ENCODE data around the gene COMMD10. TPM values are rescaled to one million over a fixed set of nuclear protein-coding genes. Genes with fewer than 3 reads are reported as not detected.

COMMD10 gene
- total and polyA plus RNA-seq, 2 of the 8 experiments (the other 6 are each of a cell fraction or from before 2014, with no cell fraction given), result 16.5 to 43.4 TPM

DNA sequence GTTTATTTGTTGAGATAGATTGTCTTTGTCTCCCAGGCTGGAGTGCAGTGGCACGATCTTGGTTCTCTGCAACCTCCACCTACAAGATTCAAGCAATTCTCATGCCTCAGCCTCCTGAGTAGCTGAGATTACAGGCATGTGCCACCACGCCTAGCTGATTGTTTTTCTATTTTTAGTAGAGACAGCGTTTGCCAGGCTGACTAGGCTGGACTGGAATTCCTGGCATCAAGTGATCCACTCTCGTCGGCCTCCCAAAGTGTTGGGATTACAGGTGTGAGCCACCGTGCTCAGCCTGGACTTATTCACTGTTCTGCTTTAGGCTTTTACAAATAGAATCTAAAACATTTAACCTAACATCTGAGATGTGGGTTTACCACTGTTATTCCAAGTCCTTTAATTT, 91.3 kb downstream of the COMMD10 start:
- ChIA-PET POLR2A (ENCODE audit: partially characterized antibody) (no interaction called here), CTCF (ENCODE audit: partially characterized antibody) (interaction anchor here (0.6 to 2.0 kb wide), 2 partner anchors 113 to 195 kb away, joined by 3 to 5 read pairs; no protein-coding TSS in a partner anchor)
- TF ChIP-seq SIX5 (IDR thresholded peaks at IDR 0.05; ENCODE audit: low read depth, low read length) (no peak), SP2 (IDR thresholded peaks at IDR 0.05; ENCODE audit: low read length) (no peak), SUZ12 (IDR thresholded peaks at IDR 0.05; ENCODE audit: low read length) (no peak), RFX5 (IDR thresholded peaks at IDR 0.05; ENCODE audit: borderline replicate concordance, low read depth, low read length) (no peak)
- Histone ChIP-seq H3K79me2 (ENCODE audit: control insufficient read depth in 1 of 2, insufficient read depth in 2 of 2, low read length in 2 of 2) (no peaks in the 10 kb centered on the region), H3K4me3 (ENCODE audit: extremely low read depth in 1 of 4, insufficient read depth in 2 of 4, low read depth in 3 of 4, low read length in 4 of 4) (no peak overlapping the region), H2BK5ac (ENCODE audit: low read depth, low read length) (no peak overlapping the region), H3K18ac (ENCODE audit: extremely low read depth, low read length) (no peak overlapping the region), H3K79me1 (ENCODE audit: low read depth, low read length) (no peaks in the 10 kb centered on the region), H3K36me3 (ENCODE audit: control insufficient read depth in 2 of 4, insufficient read depth in 4 of 4, low read length in 3 of 4) (no peaks in the 10 kb centered on the region), H2AFZ (ENCODE audit: low read length) (no peak overlapping the region), H2AK5ac (ENCODE audit: low read depth, low read length) (no peak overlapping the region), H3K23me2 (ENCODE audit: low read depth, low read length) (no peaks in the 10 kb centered on the region), H3K4me2 (ENCODE audit: insufficient read depth in 1 of 2, low read depth in 2 of 2, low read length in 2 of 2) (no peak overlapping the region), H2BK15ac (ENCODE audit: low read length) (no peak overlapping the region), H2BK20ac (ENCODE audit: low read length) (no peak overlapping the region), H4K20me1 (replicated peaks in 1 of 2; ENCODE audit: control insufficient read depth in 1 of 2, insufficient read depth in 2 of 2, low read length in 2 of 2) (no peaks in the 10 kb centered on the region), H3K27me3 (replicated peaks in 1 of 4; ENCODE audit: control insufficient read depth in 3 of 4, extremely low read depth in 1 of 4, insufficient read depth in 3 of 4, low read length in 3 of 4) (no peaks in the 10 kb centered on the region), H4K91ac (replicated peaks; ENCODE audit: insufficient read length, low read length) (no peak overlapping the region), H4K5ac (ENCODE audit: insufficient read length, low read depth, low read length) (no peak overlapping the region), H4K8ac (ENCODE audit: extremely low read depth, insufficient read depth, low read length) (no peak overlapping the region), H2BK120ac (replicated peaks; ENCODE audit: low read depth, low read length) (no peak overlapping the region), H3K14ac (ENCODE audit: insufficient read length) (no peak overlapping the region), H3K23ac (ENCODE audit: insufficient read length) (no peak overlapping the region), H3K9me3 (ENCODE audit: insufficient read depth in 2 of 2, low read depth in 1 of 2, low read length in 1 of 2) (no peaks in the 10 kb centered on the region), H3K4me1 (replicated peaks in 1 of 4; ENCODE audit: control insufficient read depth in 3 of 4, insufficient read depth in 4 of 4, low read length in 3 of 4) (no peaks in the 10 kb centered on the region), H3K9ac (replicated peaks in 1 of 4; ENCODE audit: extremely low read depth in 1 of 4, low read depth in 3 of 4, low read length in 3 of 4) (no peak overlapping the region), H3K27ac (ENCODE audit: low read depth, low read length) (no peak overlapping the region), H2BK12ac (ENCODE audit: low read depth, low read length) (no peak overlapping the region), H3K56ac (replicated peaks; ENCODE audit: insufficient read length, low read depth, low read length) (no peak overlapping the region), H3K4ac (replicated peaks; ENCODE audit: insufficient read length, low read depth, low read length) (no peak overlapping the region)
- 82% methylated on average over 6 of the region's 6 CpGs; no CpG with 5 or more reads in 1 of the 2 experiments for WGBS, 2 experiments (ENCODE audit: extremely low coverage in 1 of 2, insufficient coverage in 1 of 2, insufficient read length in 1 of 2, insufficient replicate concordance in 2 of 2, low coverage in 1 of 2, low lambda C conversion rate in 2 of 2, missing lambda C conversion rate in 1 of 2)
- FAIRE-seq (no peak), DNase-seq (ENCODE audit: low read depth in 1 of 2, low spot score in 2 of 2) (no peak)

Measured in H1 (cell line).